Eye (tissue), 1 donor: ENCODE measurements around the gene MC2R.

ENCODE experiments used
- DNase-seq: peaks from one replicate; pipeline ENCODE4 v3.0.0-alpha.2; 2015

MC2R gene

GRCh38 chr18:13915391-13915790 lies at the start of gene MC2R:
MC2R (minus strand) TSS chr18:13915536; CDS start chr18:13885518, 30,018 bp downstream.
- DNase-seq, result no peak

- DNase-seq, result no peak
Measured at GRCh38 chr18:13945811-13946210, 30.5 kb upstream of the MC2R start.

GRCh38 chr18:13943338-13943737 lies 28.0 kb upstream of the MC2R start:
- no peak for DNase-seq

- DNase-seq, result no peak
Measured at GRCh38 chr18:13940326-13940725, 25.0 kb upstream of the MC2R start.

- no peak for DNase-seq
Measured at GRCh38 chr18:13934676-13935075, 19.3 kb upstream of the MC2R start.

- no peak for DNase-seq
Measured at GRCh38 chr18:13934058-13934457, 18.7 kb upstream of the MC2R start.

- DNase-seq, result no peak
Measured at GRCh38 chr18:13932285-13933025, 17.1 kb upstream of the MC2R start.

GRCh38 chr18:13930964-13931363 lies 15.6 kb upstream of the MC2R start:
- DNase-seq, result no peak

- no peak for DNase-seq
Measured at GRCh38 chr18:13923221-13923620, 7.9 kb upstream of the MC2R start.

GRCh38 chr18:13918898-13919297 lies 3.6 kb upstream of the MC2R start:
- no peak for DNase-seq

- no peak for DNase-seq
Measured at GRCh38 chr18:13917401-13917800, 2.1 kb upstream of the MC2R start.

- DNase-seq, result no peak
Measured at GRCh38 chr18:13916559-13916958, 1.2 kb upstream of the MC2R start.

GRCh38 chr18:13915995-13916431 lies 677 bp upstream of the MC2R start:
- DNase-seq, result peak; percentile 53

GRCh38 chr18:13914756-13915155 lies 580 bp downstream of the MC2R start:
- no peak for DNase-seq

- DNase-seq, result no peak
Measured at GRCh38 chr18:13914170-13914569, 1.2 kb downstream of the MC2R start.

- DNase-seq, result no peak
Measured at GRCh38 chr18:13913205-13913604, 2.1 kb downstream of the MC2R start.

GRCh38 chr18:13912601-13913000 lies 2.7 kb downstream of the MC2R start:
- DNase-seq, result no peak

- DNase-seq, result no peak
Measured at GRCh38 chr18:13910986-13911385, 4.3 kb downstream of the MC2R start.

- DNase-seq, result no peak
Measured at GRCh38 chr18:13910501-13910900, 4.8 kb downstream of the MC2R start.

- no peak for DNase-seq
Measured at GRCh38 chr18:13909141-13909940, 6.0 kb downstream of the MC2R start.

- DNase-seq, result no peak
Measured at GRCh38 chr18:13900633-13901032, 14.7 kb downstream of the MC2R start.

- DNase-seq, result no peak
Measured at GRCh38 chr18:13895505-13896033, 19.8 kb downstream of the MC2R start.

GRCh38 chr18:13894531-13894930 lies 20.8 kb downstream of the MC2R start:
- DNase-seq, result no peak

- DNase-seq, result no peak
Measured at GRCh38 chr18:13893418-13893760, 21.9 kb downstream of the MC2R start.
